Brain microvascular endothelial cell (primary cell): ENCODE results near the gene NOCT.
A peak's percentile ranks its signal among the peaks of the same experiment; 100 is the strongest.
"Not testable (repeated sequence)": the region's sequence is repeated elsewhere in the genome, so short reads cannot be mapped to it uniquely, and the experiment has no call there.

Experiments
- DNase-seq: peaks from one replicate; pipeline ENCODE4 v3.0.0-alpha.2; 2020
- H3K27ac ChIP-seq: fragments of 250-450 bp; sonication (Bioruptor Pico); 2 replicates; pipeline ENCODE4 v1.5.1; 2020; ENCODE audit warnings: mild to moderate bottlenecking, moderate library complexity
- H3K27me3 ChIP-seq: fragments of 250-450 bp; sonication (Bioruptor Pico); replicated peaks from 2 replicates; pipeline ENCODE4 v1.5.1; 2020; ENCODE audit warnings: mild to moderate bottlenecking
- H3K36me3 ChIP-seq: fragments of 250-450 bp; sonication (Bioruptor Pico); replicated peaks from 2 replicates; pipeline ENCODE4 v1.5.1; 2020; ENCODE audit warnings: mild to moderate bottlenecking
- H3K4me3 ChIP-seq: 2 replicates; pipeline ENCODE4 v1.5.1; 2011; ENCODE audit warnings: low read depth, mild to moderate bottlenecking, control low read depth, low read length, moderate library complexity
- CTCF ChIP-seq: IDR thresholded peaks from 2 replicates; pipeline ENCODE4 v1.5.1; 2011; ENCODE audit warnings: low read depth, mild to moderate bottlenecking, moderate library complexity, low read length, control low read depth, inconsistent platforms; ENCODE audit errors: missing control alignments
- in situ Hi-C: cut with HindIII; loops from 2 replicates; pipeline ENCODE4 v1.10.0; 2017; ENCODE audit warnings: low sequenced_read_pairs, low pct_ligation_motif_present

Gene NOCT

GRCh38 chr4:139015948-139016471 lies 429 bp downstream of the NOCT start:
- in situ Hi-C loops = no loop called here
- no peaks in the 10 kb centered on the region for H3K27me3 ChIP-seq
- peaks cover 8% of the 10 kb centered on the region for H3K36me3 ChIP-seq
- H3K4me3 ChIP-seq = peak overlapping the region; percentile 89
- H3K27ac ChIP-seq = peak overlapping the region; percentile 100
- no peak for TF ChIP-seq CTCF
- no peak for DNase-seq

- in situ Hi-C loops = no loop called here
- Histone ChIP-seq H3K27me3 (no peaks in the 10 kb centered on the region), H3K27ac (no peak overlapping the region), H3K4me3 (peak overlapping the region; percentile 29), H3K36me3 (peaks cover 8% of the 10 kb centered on the region)
- DNase-seq = no peak
- TF ChIP-seq CTCF = no peak
Measured at GRCh38 chr4:139017861-139018260, 2.3 kb downstream of the NOCT start.

GRCh38 chr4:139018501-139018900 lies 2.9 kb downstream of the NOCT start:
- H3K4me3 ChIP-seq = peak overlapping the region; percentile 29
- TF ChIP-seq CTCF = no peak

GRCh38 chr4:139018971-139019758 lies 3.6 kb downstream of the NOCT start:
- Histone ChIP-seq H3K27me3 (no peaks in the 10 kb centered on the region), H3K4me3 (no peak overlapping the region), H3K27ac (no peak overlapping the region), H3K36me3 (peaks cover 8% of the 10 kb centered on the region)
- no peak for DNase-seq
- no peak for TF ChIP-seq CTCF
- in situ Hi-C loops = no loop called here

More at GRCh38 chr4:139018501-139018900, 2.9 kb downstream of the NOCT start:
- Histone ChIP-seq H3K27ac (no peak overlapping the region), H3K36me3 (peaks cover 8% of the 10 kb centered on the region), H3K27me3 (no peaks in the 10 kb centered on the region)
- no peak for DNase-seq
- in situ Hi-C loops = no loop called here

GRCh38 chr4:139020384-139020783 lies 4.8 kb downstream of the NOCT start:
- H3K27me3 ChIP-seq = no peaks in the 10 kb centered on the region
- no peak for TF ChIP-seq CTCF
- no peak overlapping the region for H3K4me3 ChIP-seq
- no peak overlapping the region for H3K27ac ChIP-seq
- peaks cover 8% of the 10 kb centered on the region for H3K36me3 ChIP-seq
- in situ Hi-C loops = no loop called here
- DNase-seq = no peak

GRCh38 chr4:139021071-139021470 lies 5.5 kb downstream of the NOCT start:
- DNase-seq, H3K36me3 ChIP-seq, H3K27ac ChIP-seq, in situ Hi-C loops, H3K4me3 ChIP-seq, H3K27me3 ChIP-seq: not testable (repeated sequence)
